GM10266 (cell line): ENCODE results near the gene ZNF600.
"Not testable (repeated sequence)": the region's sequence is repeated elsewhere in the genome, so short reads cannot be mapped to it uniquely, and the experiment has no call there.

Experiments used
- DNase-seq: peaks from one replicate; pipeline ENCODE4 v3.0.0; 2012; ENCODE audit errors: extremely low spot score
- TF ChIP-seq, protein P1 (sequence below): IDR thresholded peaks from 2 replicates; pipeline ENCODE4 v1.5.1; 2012; ENCODE audit warnings: mild to moderate bottlenecking, low read depth; ENCODE audit not compliant: control insufficient read depth, insufficient read depth; ENCODE audit errors: missing control alignments

Gene ZNF600

GRCh38 chr19:52789440-52789839 lies 2.8 kb upstream of the ZNF600 start:
- TF ChIP-seq, protein P1, sequence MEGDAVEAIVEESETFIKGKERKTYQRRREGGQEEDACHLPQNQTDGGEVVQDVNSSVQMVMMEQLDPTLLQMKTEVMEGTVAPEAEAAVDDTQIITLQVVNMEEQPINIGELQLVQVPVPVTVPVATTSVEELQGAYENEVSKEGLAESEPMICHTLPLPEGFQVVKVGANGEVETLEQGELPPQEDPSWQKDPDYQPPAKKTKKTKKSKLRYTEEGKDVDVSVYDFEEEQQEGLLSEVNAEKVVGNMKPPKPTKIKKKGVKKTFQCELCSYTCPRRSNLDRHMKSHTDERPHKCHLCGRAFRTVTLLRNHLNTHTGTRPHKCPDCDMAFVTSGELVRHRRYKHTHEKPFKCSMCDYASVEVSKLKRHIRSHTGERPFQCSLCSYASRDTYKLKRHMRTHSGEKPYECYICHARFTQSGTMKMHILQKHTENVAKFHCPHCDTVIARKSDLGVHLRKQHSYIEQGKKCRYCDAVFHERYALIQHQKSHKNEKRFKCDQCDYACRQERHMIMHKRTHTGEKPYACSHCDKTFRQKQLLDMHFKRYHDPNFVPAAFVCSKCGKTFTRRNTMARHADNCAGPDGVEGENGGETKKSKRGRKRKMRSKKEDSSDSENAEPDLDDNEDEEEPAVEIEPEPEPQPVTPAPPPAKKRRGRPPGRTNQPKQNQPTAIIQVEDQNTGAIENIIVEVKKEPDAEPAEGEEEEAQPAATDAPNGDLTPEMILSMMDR: no peak
- DNase-seq: no peak

- TF ChIP-seq, protein P1: no peak
- no peak for DNase-seq
Observed at GRCh38 chr19:52786078-52786463, 520 bp downstream of the ZNF600 start.

- no peak for DNase-seq
- TF ChIP-seq, protein P1: no peak
Observed at GRCh38 chr19:52785506-52785905, 1.1 kb downstream of the ZNF600 start.

GRCh38 chr19:52782864-52783263 lies 3.7 kb downstream of the ZNF600 start:
- DNase-seq: not testable (repeated sequence)

DNA sequence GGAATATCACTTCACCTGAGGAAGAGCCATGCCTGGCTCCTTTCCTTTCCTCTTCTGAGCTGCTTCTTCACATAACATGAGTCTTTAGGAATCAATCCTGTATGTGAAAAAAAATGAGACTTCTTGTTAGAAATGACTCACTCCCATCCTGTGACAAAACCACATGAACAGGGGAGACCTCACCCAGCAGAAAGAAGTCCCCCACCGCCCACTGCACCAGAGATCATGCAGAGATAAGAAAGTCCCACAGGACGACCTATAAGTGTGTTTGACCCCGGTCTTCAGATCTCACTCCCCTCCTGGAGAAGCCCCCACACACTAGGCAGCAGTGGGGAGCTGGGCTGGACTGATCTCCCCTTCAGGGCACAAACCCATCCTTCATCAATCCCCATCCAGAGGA lies 7.8 kb downstream of the ZNF600 start:
- TF ChIP-seq, protein P1: no peak
- DNase-seq: peak; percentile 23

DNA sequence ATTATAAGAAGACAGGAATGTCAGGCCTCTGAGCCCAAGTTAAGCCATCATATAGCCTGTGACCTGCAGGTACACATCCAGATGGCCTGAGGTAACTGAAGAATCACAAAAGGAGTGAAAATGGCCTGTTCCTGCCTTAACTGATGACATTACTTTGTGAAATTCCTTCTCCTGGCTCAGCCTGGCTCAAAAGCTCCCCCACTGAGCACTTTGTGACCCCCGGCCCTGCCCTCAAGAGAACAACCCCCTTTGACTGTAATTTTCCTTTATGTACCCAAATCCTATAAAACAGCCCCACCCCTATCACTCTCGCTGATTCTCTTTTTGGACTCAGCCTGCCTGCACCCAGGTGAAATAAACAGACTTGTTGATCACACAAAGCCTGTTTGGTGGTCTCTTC lies 30.1 kb downstream of the ZNF600 start:
- DNase-seq: not testable (repeated sequence)

GRCh38 chr19:52749780-52750179 lies 36.8 kb downstream of the ZNF600 start:
- no peak for DNase-seq

DNA sequence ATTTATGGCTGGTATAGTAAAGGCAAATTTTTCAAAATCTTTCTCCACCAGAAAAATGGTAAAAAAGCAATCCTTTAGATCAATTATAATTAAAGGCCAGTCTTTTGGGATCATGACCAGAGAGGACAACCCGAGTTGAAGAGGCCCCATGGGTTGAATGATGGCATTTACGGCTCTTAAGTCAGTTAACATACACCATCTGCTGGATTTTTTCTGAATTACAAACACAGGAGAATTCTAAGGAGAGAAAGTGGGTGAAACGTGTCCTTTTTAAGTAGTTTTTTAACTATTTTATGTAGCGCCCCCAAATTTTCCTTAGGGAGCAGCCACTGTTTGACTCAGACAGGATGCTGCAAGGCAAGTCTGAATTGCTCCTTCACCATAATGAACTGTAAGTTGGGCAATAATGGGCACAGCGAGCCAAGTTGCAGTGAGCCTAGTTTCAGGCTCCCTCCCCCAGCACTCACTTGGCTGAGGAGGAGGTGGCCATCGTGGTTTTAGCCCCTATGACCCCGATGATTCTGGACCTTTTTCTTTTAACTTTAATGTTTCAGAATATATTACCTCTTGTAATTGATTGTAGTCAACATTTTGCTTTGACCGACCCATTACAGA lies 38.1 kb downstream of the ZNF600 start:
- no peak for DNase-seq
- TF ChIP-seq, protein P1: no peak

More at GRCh38 chr19:52749780-52750179, 36.8 kb downstream of the ZNF600 start:
- TF ChIP-seq, protein P1: no peak

DNA sequence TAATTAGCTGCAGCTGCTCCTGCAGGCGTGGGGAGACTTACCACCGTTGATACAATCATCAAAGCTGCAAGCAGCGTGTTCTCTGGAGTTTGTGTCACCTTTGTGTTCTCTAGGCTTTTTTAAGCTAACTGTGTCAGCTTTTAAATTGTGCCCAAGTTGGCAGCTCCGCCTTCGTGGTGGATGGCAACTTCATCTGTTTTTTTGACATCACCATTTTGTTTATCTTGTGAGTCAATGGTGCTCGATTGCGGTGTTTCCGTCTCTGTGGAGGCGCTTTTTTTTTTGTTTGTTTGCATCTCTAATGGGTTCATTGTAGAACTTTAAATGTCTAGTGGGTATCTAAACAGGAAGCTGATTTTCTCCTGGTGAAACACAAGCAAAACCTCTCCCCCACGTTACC lies 40.7 kb downstream of the ZNF600 start:
- not testable (repeated sequence) for DNase-seq
